GM19328 (cell line): ENCODE measurements around the gene ASB7.
"Not testable (repeated sequence)": the region's sequence is repeated elsewhere in the genome, so short reads cannot be mapped to it uniquely, and the experiment has no call there.

ENCODE experiments used
- ATAC-seq: cut with Tn5 transposase; IDR thresholded peaks from one replicate; pipeline ENCODE4 v1.9.1; 2021; ENCODE audit warnings: mild to moderate bottlenecking, moderate library complexity; ENCODE audit not compliant: unreplicated experiment

Gene ASB7

GRCh38 chr15:100648951-100649350 lies 46.6 kb downstream of the ASB7 start:
- ATAC-seq, result no peak

DNA sequence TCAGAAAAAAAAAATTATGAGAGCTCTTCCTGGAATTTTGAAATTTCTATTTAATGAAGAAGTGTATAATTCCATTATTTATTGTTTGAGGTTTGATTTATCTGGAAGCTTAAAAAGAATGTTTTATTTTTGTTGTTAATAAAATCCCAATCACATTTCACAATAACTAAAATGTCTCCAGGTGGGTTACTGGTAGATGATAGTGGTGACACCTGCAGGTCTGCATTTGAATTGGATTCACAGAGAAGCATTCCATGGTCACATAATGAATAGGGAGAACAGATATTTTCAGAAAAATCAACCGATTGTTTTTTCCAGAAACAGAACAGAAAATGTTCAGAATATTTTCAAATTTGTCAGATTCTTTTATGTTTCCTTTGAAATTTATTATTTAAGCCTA lies 48.3 kb downstream of the ASB7 start:
- ATAC-seq, result no peak

- no peak for ATAC-seq
Measured at GRCh38 chr15:100651253-100651652, 48.9 kb downstream of the ASB7 start.

DNA sequence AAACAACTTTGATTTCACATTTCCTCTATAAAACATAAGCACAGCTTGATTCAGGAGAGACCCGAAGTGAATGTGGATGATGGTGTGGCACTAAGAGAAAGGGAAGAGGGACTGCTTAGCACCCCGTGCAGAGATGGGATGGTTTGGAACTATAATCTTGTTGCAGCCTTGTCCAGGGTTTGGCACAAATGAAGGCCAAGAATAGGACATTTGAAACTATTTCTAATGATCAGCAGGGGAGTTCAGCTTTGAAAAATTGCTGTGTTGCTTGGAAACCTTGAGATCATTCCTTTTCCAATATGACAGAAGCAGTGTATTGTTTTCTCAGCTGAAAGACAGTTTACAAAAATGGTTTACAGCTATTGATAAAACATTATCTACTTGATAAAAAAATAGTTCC lies 49.7 kb downstream of the ASB7 start:
- ATAC-seq, result no peak

GRCh38 chr15:100653608-100654007 lies 51.2 kb downstream of the ASB7 start:
- no peak for ATAC-seq

- no peak for ATAC-seq
Measured at GRCh38 chr15:100658895-100659294, 56.5 kb downstream of the ASB7 start.

DNA sequence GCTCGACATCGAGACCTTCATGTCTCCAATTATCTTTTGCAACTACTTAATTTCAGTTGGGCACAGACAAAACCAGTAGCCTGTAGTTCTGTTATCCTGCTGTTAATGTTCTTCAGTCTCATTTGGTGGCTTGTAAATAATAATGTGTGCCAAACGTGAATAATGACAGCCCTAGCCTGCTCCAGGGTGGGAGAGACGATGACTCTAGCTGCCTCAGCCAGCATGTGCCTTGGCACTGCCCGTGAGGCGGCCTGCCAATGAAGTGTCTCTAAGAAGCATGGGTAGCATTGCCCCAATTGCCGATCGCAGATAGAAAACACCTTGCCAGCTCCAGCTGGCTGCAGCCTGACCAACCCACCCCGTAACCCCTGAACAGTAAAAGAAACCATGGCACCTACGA lies 58.8 kb downstream of the ASB7 start:
- no peak for ATAC-seq

DNA sequence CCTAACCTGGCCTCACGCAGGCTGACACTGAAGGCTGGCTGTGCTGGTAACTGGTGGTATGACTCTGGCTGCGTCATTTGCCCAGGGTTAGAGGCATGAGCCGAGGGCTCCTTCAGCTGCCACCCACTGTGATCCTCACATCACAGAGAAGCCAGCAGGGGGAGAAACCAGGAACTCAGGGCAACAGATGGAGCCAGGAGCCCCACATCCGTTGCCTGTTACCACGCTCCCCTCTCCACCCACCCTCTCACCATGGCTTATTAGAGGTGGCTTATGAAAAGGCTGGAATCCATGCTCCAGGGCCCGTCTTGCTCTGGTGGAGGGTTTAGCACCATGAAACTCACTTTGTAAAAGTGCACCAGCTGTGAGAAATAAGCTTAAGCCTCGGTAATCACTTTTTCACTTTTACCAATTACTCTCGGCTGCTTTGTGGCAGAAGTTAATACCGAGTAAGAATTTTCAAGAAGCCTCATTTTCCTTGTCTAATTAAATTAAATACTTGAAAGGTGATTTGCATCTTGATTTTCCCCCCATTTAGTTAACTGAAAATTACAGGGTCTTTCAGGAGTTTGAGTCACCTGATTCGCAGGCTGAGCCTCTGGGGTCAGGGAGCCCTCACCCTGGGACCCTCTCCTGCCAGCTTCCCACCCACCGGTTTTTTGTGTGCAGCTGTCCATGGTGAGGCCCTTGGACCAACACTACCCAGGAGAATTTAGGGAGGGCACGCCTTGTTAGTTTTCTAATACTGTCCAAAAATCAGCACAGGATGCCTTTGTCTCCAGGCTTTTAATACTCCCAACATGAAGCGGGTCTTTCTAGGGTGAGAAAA lies 60.9 kb downstream of the ASB7 start:
- no peak for ATAC-seq

GRCh38 chr15:100663915-100664281 lies 61.5 kb downstream of the ASB7 start:
- ATAC-seq, result no peak

- no peak for ATAC-seq
Measured at GRCh38 chr15:100665570-100665969, 63.2 kb downstream of the ASB7 start.

GRCh38 chr15:100667405-100668347 lies 65.3 kb downstream of the ASB7 start:
- ATAC-seq, result no peak

GRCh38 chr15:100668348-100668745 lies 66.0 kb downstream of the ASB7 start:
- no peak for ATAC-seq

- ATAC-seq, result no peak
Measured at GRCh38 chr15:100669260-100669659, 66.9 kb downstream of the ASB7 start.

DNA sequence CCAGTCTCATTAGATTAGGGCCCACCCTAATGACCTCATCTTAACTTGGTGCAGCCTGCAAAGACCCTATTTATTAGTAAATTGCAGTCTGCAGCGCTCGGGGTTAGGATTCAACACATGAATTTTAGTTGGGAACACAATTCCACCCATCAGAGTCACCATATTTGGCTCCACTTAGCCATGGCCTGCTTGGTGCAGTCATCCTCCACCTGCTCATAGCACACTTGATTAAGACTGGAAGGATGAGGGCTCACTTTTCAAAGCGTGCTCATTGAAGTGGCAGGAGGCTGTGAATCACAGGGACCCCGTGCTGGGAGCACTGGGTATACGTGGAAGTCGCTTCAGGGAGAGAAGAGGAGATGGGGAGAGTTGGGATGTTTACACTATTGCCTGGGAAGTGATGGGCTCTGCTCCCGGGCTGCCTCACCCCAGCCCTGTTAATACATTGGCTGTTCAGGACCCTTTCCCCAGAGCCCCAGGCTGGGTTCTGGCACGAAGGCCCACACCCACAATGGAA lies 68.2 kb downstream of the ASB7 start:
- ATAC-seq, result no peak

GRCh38 chr15:100671124-100671680 lies 68.8 kb downstream of the ASB7 start:
- ATAC-seq, result no peak

DNA sequence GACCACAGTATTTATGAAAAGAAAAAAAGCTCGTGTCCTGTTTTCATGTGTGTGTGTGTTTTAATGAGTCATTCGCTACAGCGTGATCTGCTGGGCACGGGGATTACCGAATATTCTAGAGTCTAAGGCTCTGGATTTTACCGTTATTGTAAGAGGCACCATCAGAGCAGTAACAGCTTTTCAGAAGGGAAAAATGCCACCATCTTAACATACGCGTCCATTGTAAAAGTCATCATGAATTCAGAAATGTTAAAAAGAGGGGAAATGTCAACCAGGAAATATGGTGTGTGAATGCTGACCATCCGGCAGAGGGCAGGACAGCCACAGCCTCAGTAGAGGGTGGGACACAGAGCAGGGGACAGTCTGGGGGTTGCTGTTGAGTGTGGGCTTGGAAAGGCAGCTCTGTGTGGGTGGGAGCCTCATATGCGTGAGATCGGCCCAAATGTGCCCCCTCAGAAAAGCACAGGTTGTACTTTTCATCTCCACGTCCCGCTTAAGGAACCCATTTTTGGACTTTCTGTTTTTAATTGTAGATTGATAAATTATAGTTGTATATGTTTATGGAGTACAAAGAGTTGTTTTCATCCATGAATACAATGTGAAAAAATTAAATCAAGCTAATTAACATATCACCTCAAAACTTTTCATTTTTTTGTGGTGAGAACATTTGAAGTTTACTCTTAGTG lies 69.6 kb downstream of the ASB7 start:
- no peak for ATAC-seq

- ATAC-seq, result no peak
Measured at GRCh38 chr15:100672959-100673358, 70.6 kb downstream of the ASB7 start.

DNA sequence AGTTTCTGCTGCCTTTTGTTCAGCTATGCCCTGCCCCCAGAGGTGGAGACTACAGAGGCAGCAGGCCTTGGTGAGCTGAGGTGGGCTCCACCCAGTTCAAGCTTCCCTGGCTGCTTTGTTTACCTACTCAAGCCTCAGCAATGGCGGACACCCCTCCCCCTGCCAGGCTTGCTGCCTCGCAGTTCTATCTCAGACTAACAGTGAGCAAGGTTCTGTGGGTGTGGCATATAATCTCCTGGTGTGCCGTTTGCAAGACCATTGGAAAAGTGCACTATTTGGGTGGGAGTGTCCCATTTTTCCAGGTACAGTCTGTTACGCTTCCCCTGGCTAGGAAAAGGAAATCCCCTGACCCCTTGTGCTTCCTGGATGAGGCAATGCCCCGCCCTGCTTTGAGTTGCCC lies 76.8 kb downstream of the ASB7 start:
- not testable (repeated sequence) for ATAC-seq

DNA sequence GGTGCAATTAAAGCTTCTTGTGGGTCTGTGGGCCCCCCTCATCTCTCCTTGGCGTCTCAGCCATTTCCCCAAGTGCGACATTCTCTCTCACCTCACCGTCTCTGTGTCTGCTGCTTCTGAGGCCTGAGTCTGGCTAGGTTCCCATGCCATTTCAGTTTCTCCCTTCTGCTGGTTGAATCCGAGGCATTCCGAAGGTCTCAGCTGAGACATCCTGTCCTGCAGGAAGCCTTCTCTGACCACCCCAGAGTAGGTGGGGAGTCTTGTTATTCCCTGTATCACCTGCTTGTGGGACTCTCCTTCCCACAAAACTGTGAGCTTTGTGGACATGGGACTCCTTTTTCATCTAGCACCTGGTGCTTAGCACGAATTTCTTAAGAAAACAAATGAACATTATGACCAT lies 78.3 kb downstream of the ASB7 start:
- ATAC-seq, result no peak

DNA sequence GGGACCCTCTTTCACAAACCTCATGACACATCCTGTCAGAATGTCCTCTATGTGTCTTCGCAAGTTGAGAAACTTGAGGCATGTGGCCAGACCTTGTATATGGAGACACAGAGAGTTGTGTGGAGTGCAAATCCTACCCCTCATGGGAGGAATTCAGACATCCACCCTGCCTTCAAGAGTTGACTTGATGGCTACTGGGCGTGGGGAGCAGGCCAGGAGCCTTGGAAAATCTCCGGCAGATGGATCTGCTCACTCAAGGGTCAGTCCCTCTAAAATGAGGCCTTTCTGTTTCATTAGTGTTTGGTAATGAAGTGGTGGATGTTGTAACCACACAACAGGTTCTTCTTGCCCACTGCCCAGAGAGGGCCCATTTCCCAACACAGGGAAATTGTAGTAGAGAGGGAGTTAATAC lies 79.0 kb downstream of the ASB7 start:
- ATAC-seq, result no peak

GRCh38 chr15:100682468-100682867 lies 80.1 kb downstream of the ASB7 start:
- ATAC-seq, result no peak
